ENCODE measurements around the gene TRIO.

- no peak for TF ChIP-seq CTCF (IDR thresholded peaks at IDR 0.05; ENCODE audit: low read depth, low read length, poor library complexity, severe bottlenecking)
- TF ChIP-seq EZH2phosphoT487 (IDR thresholded peaks at IDR 0.05; ENCODE audit: borderline replicate concordance, low read length): no peak
These were observed 194.5 kb downstream of the TRIO start for GRCh38 chr5:14337593-14337992.
